Right lobe of liver (tissue), 6 donors: ENCODE measurements around the gene SHISAL2A. TPM values are rescaled to one million over a fixed set of nuclear protein-coding genes. Genes with fewer than 3 reads are reported as not detected.
A peak's percentile ranks its signal among the peaks of the same experiment; 100 is the strongest.

Experiments
- ATAC-seq, 4 donors: fragments of 200-7000 bp; cut with Tn5 transposase; one replicate each; pipeline ENCODE4 v1.9.1; 2020; ENCODE audit warnings: mild to moderate bottlenecking in 4 of 4, moderate library complexity in 4 of 4
- DNase-seq, 3 donors: peaks; one replicate each; pipeline ENCODE4 v3.0.0-alpha.2; 2020
- H3K27ac ChIP-seq, 3 donors: fragments of 200-600 bp; one replicate each; pipeline ENCODE4 v1.8.0; 2022
- H3K27me3 ChIP-seq, 2 donors: fragments of 200-600 bp; one replicate each; pipeline ENCODE4 v1.8.0; 2022
- H3K36me3 ChIP-seq, 4 donors: fragments of 200-600 bp; sonication (generic) in 1 of 4; one replicate each; pipeline versions ENCODE4 v1.5.1 to v1.8.0; 2017 to 2022; ENCODE audit warnings: control low read depth in 1 of 4
- H3K4me1 ChIP-seq, 4 donors: fragments of 200-600 bp; sonication (generic) in 1 of 4; one replicate each; pipeline versions ENCODE4 v1.5.1 to v1.8.0; 2017 to 2022; ENCODE audit warnings: control low read depth in 1 of 4
- H3K4me3 ChIP-seq, 3 donors: fragments of 200-600 bp; one replicate each; pipeline ENCODE4 v1.8.0; 2022
- H3K9me3 ChIP-seq, 4 donors: fragments of 200-600 bp; sonication (generic) in 1 of 4; one replicate each; pipeline versions ENCODE4 v1.5.1 to v1.8.0; 2017 to 2022; ENCODE audit warnings: control low read depth in 1 of 4
- POLR2A ChIP-seq: fragments of 450-650 bp; IDR thresholded peaks from one replicate; pipeline ENCODE4 v1.6.1; 2017; ENCODE audit warnings: antibody characterized with exemption, mild to moderate bottlenecking
- WGBS: methylation state at CpG from one replicate; pipeline ENCODE4 v1.1.6; 2018; ENCODE audit warnings: low coverage, low lambda C conversion rate; ENCODE audit not compliant: insufficient coverage; ENCODE audit errors: missing lambda C conversion rate; 5-methylcytosine and 5-hydroxymethylcytosine counted together
- intact Hi-C, 2 donors: fragments of 100-400 bp; cut with DNase I; formaldehyde crosslinking; loops; one replicate each; pipeline versions ENCODE4 v1.11.2 to v1.14.1; 2022
- total RNA-seq, 6 experiments: library from RNA; depleted of rRNA in 2 of 6; stranded (reverse); fragments of >200 nt in 2 of 6; fragmentation: NEBNext Ultra II Directional in 3 of 6; extraction: Animal tissue kit (Norgen Biotek cat#: 25700) in 3 of 6; gene quantifications; one replicate each; pipeline versions ENCODE4 v1.1.0 to v1.2.4, GENCODE V29; 2016 to 2023
- TF ChIP-seq, protein P1 (sequence below), 4 donors: fragments of 200-600 bp in 3 of 4; fragments of 450-650 bp in 1 of 4; IDR thresholded peaks; one replicate each; pipeline versions ENCODE4 v1.5.1 to v1.8.0; 2016 to 2022; ENCODE audit warnings: antibody characterized with exemption in 4 of 4, mild to moderate bottlenecking in 2 of 4
- donor health status: DM: no; HTN: yes; CAD: no.
- donor health status: DM: no; HTN: no; CAD: no.
- donor health status: DM: no; HTN: no; CAD: no.
- donor health status: DM: no; HTN: yes; CAD: no.
- donor health status: DM: no; HTN: yes; CAD: no.

The SHISAL2A gene
- total RNA-seq, 6 experiments from 2014 or later, result not detected

- intact Hi-C loops, result no loop called here
- DNase-seq (no peak), ATAC-seq (no peak)
- H3K36me3 ChIP-seq, result no peaks in the 10 kb centered on the region
- H3K27ac ChIP-seq, result no peak overlapping the region
- no peaks in the 10 kb centered on the region for H3K9me3 ChIP-seq
- no peaks in the 10 kb centered on the region for H3K4me1 ChIP-seq
- H3K27me3 ChIP-seq, result no peaks in the 10 kb centered on the region
- TF ChIP-seq, protein P1, sequence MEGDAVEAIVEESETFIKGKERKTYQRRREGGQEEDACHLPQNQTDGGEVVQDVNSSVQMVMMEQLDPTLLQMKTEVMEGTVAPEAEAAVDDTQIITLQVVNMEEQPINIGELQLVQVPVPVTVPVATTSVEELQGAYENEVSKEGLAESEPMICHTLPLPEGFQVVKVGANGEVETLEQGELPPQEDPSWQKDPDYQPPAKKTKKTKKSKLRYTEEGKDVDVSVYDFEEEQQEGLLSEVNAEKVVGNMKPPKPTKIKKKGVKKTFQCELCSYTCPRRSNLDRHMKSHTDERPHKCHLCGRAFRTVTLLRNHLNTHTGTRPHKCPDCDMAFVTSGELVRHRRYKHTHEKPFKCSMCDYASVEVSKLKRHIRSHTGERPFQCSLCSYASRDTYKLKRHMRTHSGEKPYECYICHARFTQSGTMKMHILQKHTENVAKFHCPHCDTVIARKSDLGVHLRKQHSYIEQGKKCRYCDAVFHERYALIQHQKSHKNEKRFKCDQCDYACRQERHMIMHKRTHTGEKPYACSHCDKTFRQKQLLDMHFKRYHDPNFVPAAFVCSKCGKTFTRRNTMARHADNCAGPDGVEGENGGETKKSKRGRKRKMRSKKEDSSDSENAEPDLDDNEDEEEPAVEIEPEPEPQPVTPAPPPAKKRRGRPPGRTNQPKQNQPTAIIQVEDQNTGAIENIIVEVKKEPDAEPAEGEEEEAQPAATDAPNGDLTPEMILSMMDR (IDR thresholded peaks at IDR 0.05), result no peak
- TF ChIP-seq POLR2A, result no peak
- H3K4me3 ChIP-seq, result no peak overlapping the region
- 77% methylated on average over 3 of the region's 3 CpGs for WGBS
Measured at GRCh38 chr1:52623812-52624211, 9.2 kb upstream of the SHISAL2A start.

DNA sequence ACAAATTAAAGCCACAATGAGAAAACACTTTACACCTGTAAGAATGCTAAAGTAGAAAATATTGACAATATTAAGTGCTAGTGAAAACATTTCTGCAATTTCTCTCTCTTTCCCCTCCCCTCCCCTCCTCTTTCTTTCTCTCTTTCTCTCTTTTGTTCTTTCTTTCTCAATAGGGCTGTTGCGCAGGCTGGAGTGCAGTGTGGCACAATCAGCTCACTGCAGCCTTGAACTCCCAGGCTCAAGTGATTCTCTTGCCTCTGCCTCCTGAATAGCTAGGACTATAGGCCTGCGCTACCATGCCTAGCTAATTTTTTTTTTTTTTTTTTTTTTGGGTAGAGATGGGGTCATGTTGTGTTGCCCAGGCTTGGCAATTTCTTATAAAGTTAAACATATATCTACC, 5.9 kb upstream of the SHISAL2A start:
- no peak for ATAC-seq
- TF ChIP-seq, protein P1 (IDR thresholded peaks at IDR 0.05), result no peak
- no peak for TF ChIP-seq POLR2A
- WGBS, result 73% methylated on average over 2 of the region's 2 CpGs

DNA sequence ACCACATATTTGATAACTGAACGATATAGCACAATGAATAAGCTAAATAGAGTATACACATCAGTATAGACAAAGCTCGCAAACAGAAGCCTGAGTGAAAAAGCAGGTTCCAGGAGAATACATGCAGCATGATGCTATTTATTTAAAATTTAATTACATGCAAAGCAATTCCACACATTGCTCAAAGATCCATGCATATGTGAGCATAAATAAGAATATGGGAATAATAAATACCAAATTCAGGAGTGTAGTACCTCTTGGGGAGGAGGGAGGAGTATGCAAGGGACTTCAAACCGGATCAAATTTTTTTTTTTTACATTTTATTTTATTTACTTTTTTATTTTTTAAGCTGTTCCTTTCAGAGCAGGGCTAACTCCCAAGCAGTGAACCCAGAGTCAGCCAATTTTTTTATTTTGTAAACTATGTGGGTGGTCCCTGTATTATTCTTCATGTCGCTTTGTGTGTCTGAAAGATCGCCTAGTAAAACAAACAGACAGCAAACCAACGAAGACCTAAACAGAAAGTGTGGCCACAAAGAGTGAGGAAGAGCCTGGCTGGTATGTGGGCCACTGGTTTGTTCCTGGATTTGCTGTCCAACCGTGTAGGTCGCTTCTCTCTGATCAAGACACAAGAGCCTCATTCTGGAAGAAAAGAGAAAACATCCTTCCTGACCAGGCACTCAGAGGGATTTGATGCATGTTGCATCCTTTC, 4.2 kb upstream of the SHISAL2A start:
- WGBS, result 69% methylated on average over 8 of the region's 8 CpGs

More for the DNA sequence above, 5.9 kb upstream of the SHISAL2A start:
- no peak for DNase-seq
- Histone ChIP-seq H3K36me3 (no peaks in the 10 kb centered on the region), H3K4me3 (no peak overlapping the region), H3K27ac (no peak overlapping the region), H3K4me1 (no peaks in the 10 kb centered on the region), H3K27me3 (no peaks in the 10 kb centered on the region), H3K9me3 (no peaks in the 10 kb centered on the region)
- intact Hi-C loops, result no loop called here

GRCh38 chr1:52629325-52629643, 3.7 kb upstream of the SHISAL2A start:
- 80% methylated on average over 1 of the region's 7 CpGs for WGBS
- H3K9me3 ChIP-seq, result no peaks in the 10 kb centered on the region
- intact Hi-C loops, result no loop called here
- H3K27ac ChIP-seq, result no peak overlapping the region
- peak in 1 of 4 donors; percentile 14 for ATAC-seq
- H3K27me3 ChIP-seq, result no peaks in the 10 kb centered on the region
- H3K4me3 ChIP-seq, result no peak overlapping the region
- H3K4me1 ChIP-seq, result no peaks in the 10 kb centered on the region
- TF ChIP-seq, protein P1 (IDR thresholded peaks at IDR 0.05), result no peak
- no peak for TF ChIP-seq POLR2A
- DNase-seq, result no peak
- H3K36me3 ChIP-seq, result no peaks in the 10 kb centered on the region

More for the DNA sequence above, 4.2 kb upstream of the SHISAL2A start:
- intact Hi-C loops, result no loop called here
- H3K9me3 ChIP-seq, result no peaks in the 10 kb centered on the region
- no peaks in the 10 kb centered on the region for H3K4me1 ChIP-seq
- DNase-seq, result no peak
- no peak overlapping the region for H3K27ac ChIP-seq
- no peak for TF ChIP-seq POLR2A
- TF ChIP-seq, protein P1 (IDR thresholded peaks at IDR 0.05), result no peak
- no peaks in the 10 kb centered on the region for H3K36me3 ChIP-seq
- H3K27me3 ChIP-seq, result no peaks in the 10 kb centered on the region
- ATAC-seq, result no peak
- H3K4me3 ChIP-seq, result no peak overlapping the region
